Measurements from ENCODE around the gene PARD3B. TPM values are rescaled to one million over a fixed set of nuclear protein-coding genes. Genes with fewer than 3 reads are reported as not detected.

Gene PARD3B
- total RNA-seq, 1 experiment from 2014 or later = 6.4 TPM

GRCh38 chr2:205661281-205661680 lies 1116.0 kb downstream of the PARD3B start:
- Histone ChIP-seq H3K9me3 (ENCODE audit: control insufficient read depth, low read depth, low read length) (no peaks in the 10 kb centered on the region), H3K14ac (ENCODE audit: insufficient read depth, low read length) (no peak overlapping the region), H2BK15ac (ENCODE audit: low read depth, low read length) (no peak overlapping the region), H3K56ac (ENCODE audit: insufficient read length, low read depth, low read length) (no peak overlapping the region), H2BK5ac (ENCODE audit: insufficient read length, low read length) (no peak overlapping the region), H3K79me1 (ENCODE audit: insufficient read depth, low read depth, low read length, poor library complexity, severe bottlenecking) (no peaks in the 10 kb centered on the region), H3K23ac (ENCODE audit: insufficient read length, low read depth, low read length) (no peak overlapping the region), H2BK20ac (ENCODE audit: low read depth, low read length, poor library complexity, severe bottlenecking) (no peak overlapping the region), H4K20me1 (ENCODE audit: control insufficient read depth, insufficient read depth, insufficient read length) (no peaks in the 10 kb centered on the region), H3K9ac (ENCODE audit: extremely low read depth, insufficient read length, low read length) (no peak overlapping the region), H2BK12ac (ENCODE audit: insufficient read length, low read depth, low read length) (no peak overlapping the region), H3K27me3 (ENCODE audit: insufficient read depth, low read length) (no peaks in the 10 kb centered on the region), H3K79me2 (ENCODE audit: insufficient read depth, low read length) (no peaks in the 10 kb centered on the region), H3T11ph (ENCODE audit: low read length) (no peak overlapping the region), H4K91ac (ENCODE audit: insufficient read length, low read depth, low read length) (no peak overlapping the region), H3K4me2 (ENCODE audit: insufficient read depth, insufficient read length, low read length) (no peak overlapping the region), H4K5ac (ENCODE audit: insufficient read length, low read depth, low read length) (no peak overlapping the region), H2AFZ (ENCODE audit: low read length) (no peak overlapping the region), H3K18ac (ENCODE audit: insufficient read length, low read depth, low read length) (no peak overlapping the region), H4K8ac (replicated peaks; ENCODE audit: insufficient read length, low read depth, low read length) (no peak overlapping the region), H2AK5ac (ENCODE audit: insufficient read length, low read length) (no peak overlapping the region), H3K4ac (ENCODE audit: low read depth, low read length) (no peak overlapping the region), H3K4me1 (ENCODE audit: insufficient read depth, low read length) (no peaks in the 10 kb centered on the region), H3K27ac (ENCODE audit: insufficient read length, low read depth, low read length) (no peak overlapping the region), H3K23me2 (ENCODE audit: insufficient read length, low read depth, low read length, poor library complexity, severe bottlenecking) (no peaks in the 10 kb centered on the region), H2BK120ac (ENCODE audit: low read depth, low read length, poor library complexity, severe bottlenecking) (no peak overlapping the region)
- Mint-ChIP-seq H3K9me3 (no peaks in the 10 kb centered on the region; a peak in 1 of 5 replicates), H3K4me3 (no peak overlapping the region), H3K36me3 (ENCODE audit: insufficient read depth in 1 of 3, low read depth in 3 of 3) (no peaks in the 10 kb centered on the region), H3K27ac (no peak overlapping the region), H3K4me1 (peaks cover 2 to 12% of the 10 kb centered on the region in 2 experiments), H3K27me3 (ENCODE audit: low read depth) (no peaks in the 10 kb centered on the region; the same call in 1 of the 2 replicates)
- WGBS (ENCODE audit: extremely low coverage, insufficient read length, low lambda C conversion rate) = no CpG with 5 or more reads among the region's 5 CpGs
- no peak for DNase-seq
- no peak for TF ChIP-seq CTCF (conservative IDR thresholded peaks at IDR 0.05)

Measured in H9 (cell line).